ENCODE measurements around the gene ACTL10.
A peak's percentile ranks its signal among the peaks of the same experiment; 100 is the strongest.

The ACTL10 gene

DNA sequence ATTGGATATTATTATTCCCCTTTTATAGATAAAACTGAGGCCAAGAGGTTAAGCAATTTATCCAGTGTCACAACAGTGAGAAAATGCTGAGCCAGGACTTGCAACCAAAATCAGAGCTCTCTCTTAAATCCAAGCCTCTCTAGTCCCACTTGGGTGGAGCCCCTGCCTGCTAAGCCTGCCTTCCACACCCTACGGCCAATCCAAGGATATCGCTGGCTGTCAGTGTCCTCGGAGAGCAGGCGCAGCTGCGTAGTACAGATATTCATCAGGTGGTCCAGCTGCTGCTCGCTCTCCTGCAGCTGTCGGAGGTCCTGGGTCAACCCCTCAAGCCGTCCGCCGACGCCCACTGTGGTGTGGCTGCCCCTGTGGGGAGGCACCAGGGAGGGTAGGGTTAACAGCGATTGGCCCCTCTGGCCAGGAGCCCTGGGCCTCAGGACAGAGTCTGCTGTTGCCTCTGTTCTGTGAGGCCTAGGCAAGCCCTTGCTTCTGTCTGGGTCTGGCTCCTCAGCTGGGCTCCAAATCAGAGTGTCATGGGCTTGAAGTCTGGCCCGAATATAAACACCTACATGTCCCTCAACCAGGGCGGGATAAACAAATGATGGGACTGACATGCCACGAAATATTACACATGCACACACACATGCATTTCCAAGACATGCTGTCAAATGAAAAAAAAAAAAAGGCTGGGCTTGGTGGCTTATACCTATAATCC lies 11.4 kb downstream of the ACTL10 start:
- DNase-seq, result no peak

DNA sequence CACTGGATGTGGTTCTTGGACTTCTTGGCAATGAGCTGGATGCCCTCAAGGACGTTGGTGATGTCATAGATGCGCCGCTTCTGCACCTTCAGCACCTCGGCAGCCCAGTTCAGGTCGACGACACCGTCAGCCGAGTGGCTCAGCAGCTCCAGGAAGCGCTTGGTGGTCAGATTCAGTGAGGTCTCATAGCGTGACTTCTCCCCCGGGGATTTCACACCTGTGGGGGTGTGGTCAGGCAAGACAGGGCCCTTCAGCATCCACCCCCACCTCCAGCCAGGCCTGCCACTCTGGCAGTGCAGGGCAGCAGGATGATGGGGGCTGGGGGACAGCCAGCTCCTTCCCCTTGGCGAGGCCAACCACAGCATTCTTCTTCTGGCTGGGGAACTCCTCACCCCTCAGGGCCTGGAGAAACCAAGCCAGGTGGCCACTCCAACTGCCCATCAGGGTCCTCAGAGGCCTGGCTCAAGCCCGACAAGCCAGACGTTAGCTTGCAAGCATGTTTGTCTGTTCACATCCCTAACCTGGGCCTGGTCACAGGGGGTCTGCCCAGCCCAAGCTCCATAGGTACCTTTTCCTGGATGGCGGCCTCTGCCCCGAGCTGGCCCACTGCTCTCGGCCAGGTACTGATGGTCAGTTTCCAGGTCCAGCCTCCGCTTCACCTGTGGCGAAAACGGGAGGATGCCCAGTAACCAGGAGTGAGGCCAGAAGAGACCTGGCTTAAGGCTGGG lies 13.2 kb downstream of the ACTL10 start:
- peak; percentile 54 for DNase-seq

DNA sequence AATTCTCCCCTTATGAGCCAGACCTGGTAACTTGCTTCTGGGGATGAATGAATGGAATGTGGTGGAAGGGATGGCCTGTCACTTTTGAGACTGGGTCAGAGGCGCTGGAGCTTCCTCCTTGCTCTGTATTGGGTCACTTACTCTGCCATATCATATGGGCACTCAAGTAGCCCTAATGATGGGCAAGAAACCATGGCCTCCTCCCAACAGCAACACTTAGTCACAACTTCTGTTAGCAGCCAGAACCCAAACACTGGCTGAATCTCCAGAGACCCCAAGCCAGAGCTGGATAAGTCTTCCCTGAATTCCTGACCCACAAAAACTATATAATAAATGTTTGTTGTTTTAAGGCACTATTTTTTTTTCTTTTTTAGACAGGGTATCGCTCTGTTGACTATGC lies 13.9 kb downstream of the ACTL10 start:
- DNase-seq, result no peak

DNA sequence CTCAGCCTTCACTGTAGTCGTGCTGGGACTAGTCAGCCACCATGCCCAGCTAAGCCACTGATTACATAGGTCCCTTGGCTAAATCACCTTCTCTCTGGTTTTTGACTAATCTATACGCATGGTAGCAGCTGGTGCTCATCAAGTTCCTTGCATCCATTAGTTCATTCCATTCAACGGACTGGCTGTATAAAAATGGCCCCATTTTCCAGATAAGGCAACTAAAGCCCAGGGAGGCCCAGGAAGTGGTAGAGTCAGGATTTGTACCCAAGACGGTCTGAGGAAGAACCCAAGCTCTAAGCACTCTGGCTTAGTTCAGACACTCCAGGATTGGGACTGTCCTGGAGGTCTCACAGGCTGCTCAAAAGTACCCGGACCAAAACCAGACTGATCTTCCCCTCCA lies 14.5 kb downstream of the ACTL10 start:
- no peak for DNase-seq

DNA sequence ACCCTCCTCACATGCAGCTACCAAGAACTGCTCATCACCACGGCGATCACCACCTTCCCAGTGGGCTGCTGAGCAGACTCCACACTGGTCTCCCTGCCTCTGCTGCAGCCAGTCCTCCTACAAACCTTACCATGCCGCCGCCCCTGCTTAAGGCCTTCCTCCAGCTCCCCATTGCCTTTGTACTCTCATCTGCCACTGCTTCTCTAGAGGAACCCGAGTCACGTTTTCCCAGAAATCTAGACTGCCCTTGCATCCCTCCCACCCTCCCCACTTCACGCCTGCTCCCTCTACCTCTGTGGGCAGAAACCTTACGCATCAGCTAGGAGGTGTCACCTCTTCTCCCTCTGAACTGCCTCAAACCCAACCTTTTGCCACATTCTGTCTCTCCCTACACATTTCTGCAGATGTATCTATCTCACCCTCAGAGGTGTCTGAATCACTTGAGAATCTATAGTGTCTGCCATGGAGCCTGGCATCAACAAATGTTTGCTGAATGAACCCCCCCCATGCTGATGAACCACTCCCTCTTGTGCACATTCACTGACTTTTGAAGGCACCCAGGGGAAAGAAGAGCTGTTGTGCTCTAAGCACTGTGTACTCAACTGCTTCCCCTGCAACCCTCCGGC lies 15.1 kb downstream of the ACTL10 start:
- DNase-seq, result no peak

DNA sequence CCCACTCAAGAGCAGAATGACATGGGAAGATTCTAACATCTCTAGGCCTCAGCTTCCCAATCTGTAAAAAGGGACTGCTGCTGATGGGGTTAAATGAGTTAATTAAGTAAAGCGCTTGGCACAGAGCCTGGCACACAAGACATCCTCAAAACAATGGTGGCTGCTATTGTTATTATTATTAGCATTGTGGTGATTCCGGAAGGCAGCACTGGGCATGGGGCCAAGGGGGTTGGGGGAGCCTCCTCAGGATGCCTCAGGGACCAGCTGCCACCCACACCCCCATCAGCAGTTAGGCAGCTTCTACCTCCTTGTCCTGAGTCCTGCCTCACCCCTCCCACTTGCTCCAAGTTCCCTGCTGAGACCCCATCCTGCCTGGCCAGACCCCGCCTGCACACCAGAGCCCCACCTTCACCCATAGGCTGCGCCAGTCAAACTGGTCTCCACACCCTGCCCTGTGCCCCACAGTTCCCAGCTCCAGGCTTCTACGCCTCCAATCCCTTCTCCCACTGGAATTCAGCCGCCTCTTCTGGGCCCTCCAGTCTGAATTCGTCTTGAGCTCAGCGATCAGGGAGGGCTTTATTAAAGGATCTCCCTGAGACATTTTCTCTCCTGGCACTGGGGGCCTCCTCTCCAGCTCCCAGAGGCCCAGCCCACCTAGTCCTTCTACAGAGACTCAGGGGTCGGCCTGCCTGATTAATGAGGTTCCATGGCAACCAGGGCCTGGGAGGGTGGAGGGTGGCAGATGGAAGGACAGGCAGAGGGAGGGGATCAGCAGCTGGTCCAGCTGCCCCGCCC lies 18.0 kb downstream of the ACTL10 start:
- DNase-seq, result no peak

DNA sequence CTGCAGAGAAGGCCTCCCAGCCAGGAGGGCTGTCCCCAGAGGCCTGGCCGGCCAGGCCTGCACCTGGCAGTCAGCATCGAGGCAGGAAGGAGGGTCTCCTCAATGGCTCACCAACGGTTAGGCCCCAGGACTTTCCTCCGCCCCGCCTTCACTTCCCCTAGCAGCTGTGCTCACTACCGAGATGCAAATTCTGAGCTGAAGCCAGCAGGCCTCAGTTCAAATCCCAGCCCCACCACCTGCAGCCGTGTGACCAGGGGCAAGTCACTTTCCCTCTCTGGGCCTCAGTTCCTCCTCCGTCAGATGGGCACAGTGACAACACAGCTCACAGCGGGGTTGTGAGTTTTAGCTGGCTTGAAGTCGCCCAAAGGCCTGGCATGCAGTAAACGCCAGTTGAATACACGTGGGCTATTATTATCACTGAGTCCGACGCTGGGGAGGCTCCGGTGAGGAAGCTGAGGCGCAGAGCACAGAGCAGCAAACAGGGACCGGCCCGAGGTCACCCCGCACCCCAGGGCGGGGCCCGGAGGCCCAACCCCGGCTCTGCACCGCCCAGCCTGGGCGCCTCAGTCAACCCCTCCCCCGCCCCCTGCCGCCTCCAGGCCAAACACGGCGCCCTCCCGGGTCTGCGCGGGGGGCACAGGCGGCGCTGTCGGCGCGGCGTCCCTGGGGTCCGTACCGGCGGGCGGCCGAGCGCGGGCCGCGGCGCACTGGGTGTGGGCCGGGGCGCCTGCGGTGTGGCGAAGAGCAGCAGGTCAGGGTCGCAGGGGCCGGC lies 18.8 kb downstream of the ACTL10 start:
- DNase-seq, result peak; percentile 85

DNA sequence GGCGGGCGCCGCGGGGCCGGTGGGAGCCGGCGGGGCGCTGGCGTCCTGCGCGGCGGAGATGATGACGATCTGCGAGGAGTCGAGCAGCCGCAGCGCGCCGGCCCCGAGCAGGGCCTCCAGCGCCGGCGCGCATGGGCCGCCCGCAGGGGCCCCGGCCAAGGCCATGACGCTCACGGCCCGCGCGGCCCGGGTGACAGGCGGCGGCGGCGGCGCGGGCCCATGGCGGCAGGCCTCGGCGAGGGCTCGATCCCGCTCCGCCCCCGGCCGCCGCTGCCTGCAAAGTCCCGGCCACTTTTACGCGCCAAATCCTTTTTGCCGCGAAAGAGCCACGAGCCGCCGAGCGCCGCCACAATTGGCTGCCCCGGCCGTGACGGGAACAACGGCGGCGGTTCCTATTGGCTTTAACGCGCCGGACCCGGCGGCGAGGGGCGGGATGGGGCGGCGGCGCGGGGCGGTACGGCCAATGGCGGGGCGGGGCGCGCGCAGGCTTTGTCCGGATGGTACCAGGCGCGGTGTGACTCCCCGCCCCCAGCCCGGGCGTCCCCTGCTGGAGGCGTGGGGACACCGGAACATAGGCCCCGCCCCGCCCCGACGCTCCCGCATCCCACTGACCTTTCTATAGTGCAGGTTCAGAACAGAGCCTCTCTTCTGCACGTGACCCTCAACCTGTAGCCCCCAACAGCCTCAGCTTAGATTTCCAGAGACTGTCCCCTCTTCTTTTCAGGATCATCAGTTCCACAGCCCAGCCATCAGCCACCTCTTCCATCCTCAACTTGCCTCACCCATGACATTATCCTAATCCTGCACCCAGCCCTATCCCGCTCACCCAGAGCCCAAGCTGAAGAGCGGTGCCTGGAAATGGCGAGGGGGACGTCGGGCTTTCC lies 19.6 kb downstream of the ACTL10 start, which contains the start of gene E2F1:
Gene E2F1 (minus strand): TSS at position 286 of the 884 bp plus-strand sequence. CDS start 121 bp downstream, at position 165.
- DNase-seq, result peak; percentile 98

DNA sequence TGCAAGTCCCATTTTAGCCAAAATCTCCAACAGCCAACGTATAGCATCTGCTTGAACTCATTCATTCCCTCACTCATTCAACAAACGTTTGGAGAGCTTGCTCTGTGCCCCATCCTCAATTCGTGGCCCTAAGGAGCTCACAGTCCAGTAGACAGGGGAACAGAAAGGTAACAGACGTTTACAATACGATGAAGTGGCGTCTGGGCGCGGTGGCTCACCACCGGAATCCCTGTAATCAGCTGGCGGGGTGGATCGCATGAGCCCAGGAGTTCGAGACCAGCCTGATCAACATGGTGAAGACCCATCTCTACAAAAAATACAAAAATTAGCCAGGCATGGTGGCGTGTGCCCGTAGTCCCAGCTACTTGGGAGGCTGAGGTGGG lies 20.2 kb downstream of the ACTL10 start:
- no peak for DNase-seq

DNA sequence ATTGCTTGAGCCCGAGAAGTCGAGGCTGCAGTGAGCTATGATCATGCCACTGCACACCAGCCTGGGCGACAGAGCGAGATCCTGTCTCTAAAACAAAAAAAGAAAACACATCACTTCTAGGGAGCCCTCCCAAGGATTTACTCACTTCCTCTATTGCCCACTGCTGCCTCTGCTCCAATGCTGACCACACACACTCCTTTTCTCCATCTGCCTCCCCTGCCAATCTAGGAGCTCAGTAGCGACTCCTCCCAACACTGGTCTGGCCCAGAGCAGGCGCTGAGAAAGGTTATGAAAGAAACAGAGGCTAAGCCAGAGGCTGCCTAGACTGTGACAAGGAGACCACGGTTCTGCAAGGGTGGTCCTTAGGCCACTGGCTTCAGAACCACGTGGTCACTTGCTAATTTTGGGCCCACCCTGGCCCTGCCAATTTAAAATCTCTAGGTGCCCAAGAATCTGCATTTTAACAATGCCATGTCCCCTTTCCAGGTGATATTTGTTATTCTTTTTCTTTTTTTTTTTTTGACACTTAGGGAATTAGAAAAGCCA lies 20.7 kb downstream of the ACTL10 start:
- DNase-seq, result no peak

DNA sequence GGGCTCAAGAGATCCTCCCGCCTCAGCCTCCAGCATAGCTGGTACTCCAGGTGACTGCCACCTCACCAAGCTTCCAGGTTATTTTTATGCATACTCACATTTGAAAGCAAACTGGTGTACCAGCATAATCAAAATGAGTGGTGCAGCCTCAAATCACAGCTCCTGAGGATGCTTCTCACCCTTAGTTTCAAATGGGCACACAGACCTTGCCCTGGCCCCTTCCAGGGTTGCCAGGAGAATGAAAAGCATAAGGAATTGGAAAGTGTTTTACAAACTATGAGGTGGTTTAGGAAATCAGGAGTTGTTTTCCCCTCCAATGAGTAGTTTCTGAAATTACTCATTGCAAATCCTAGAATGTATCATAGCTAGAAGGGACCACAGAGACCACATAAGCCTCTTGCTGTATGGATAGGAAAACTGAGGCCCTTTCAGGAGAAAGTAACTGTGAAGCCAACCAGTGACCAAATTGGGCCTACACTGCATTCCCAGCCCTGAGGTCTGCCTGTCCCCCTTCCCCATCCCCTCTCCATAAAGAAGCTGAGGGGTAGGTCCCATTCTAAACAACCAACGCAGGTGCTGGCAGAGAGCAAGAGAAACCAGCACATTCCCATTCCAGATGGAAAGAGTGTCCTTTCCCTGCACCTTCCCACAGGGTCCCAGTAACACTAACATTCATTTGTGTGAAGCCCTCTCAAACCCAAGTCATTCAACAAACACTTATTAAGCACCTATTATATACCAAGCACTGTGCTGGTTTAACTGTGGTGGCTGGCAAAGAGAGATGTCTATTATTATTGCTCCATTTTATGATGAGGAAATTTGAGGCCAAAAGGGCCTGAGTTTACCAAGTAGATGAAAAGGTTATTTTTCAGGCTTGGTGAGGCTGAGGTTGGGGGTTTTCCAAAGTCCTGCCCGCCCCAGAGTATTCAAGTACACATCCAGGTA lies 21.5 kb downstream of the ACTL10 start:
- no peak for DNase-seq

DNA sequence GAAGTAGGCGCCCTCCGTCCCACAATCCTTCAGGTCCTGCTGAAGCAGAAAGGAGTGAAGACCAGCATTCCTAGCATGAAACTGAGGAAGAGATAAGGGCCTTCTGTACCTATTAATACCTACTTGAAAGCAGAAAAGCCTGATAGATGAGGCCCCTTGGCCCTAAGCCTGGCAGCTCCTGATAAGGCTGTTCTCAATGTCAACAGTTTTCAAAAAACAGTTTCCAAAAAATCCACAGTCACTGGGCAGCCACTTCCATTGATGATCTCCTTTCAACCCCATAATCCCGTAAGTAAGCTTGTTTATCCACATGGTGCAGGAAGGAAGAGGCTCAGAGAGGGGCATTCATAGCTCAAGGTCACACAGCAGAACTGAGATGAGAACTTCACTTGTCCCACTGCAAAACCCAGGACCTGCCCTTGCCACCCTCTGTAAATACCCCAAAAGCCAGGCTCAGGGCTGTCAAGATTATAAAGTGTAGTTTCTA lies 22.2 kb downstream of the ACTL10 start:
- DNase-seq, result no peak

DNA sequence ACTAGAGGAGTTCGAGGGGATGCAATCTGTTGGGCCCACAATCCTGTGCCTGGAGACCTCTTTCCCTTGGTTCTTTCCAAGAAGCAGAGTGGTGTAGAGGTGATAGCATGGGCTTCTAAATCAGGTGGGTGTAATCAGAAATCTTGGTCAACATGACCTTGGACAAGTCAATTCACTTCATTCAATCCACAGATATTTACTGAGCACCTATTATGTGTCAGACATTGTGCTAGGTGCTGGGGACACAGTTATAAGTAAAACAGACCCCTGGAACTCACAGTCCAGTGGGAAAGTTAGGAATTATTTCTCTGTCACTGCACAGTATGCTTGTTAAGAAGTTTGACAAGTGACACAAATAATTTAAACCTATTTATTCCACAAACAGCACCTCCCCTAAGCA lies 22.8 kb downstream of the ACTL10 start:
- DNase-seq, result no peak

DNA sequence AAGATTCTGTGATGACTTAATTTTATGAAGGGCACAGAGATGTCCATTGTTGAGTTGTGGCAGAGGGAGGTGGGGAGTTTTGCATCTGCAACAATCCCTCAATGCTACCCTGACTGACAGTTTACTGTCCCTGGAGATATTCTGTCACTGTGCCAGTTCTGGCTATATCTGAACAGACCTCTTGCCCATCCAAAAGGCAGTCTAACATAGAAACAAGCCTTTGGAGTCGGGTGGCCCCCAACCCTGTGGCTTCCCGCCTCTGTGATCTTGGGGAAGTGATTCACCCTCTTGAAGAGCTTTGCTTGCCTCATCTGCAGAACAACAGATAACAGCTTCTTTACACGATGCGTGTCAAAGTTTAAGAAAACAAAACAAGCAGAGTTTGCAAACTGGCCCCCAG lies 23.2 kb downstream of the ACTL10 start:
- peak; percentile 63 for DNase-seq

DNA sequence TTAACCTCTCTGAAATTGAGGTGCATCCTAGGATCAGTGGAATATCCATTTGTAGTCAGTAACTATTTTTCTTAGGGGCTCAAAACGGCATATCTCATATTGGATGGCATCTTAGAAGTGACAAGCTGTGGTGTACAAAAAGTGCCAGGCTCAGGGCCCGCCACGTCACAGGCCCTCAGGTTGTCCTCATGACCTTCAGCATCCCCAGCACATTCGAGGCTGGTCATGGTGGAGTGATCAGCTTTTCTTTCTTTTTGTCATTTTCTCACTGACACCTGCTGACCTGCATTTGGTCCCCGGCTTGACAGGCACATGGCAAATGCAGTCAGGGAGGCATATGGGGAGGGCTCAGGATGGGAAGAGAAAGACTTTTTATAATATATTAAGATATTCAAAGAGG lies 26.5 kb downstream of the ACTL10 start:
- no peak for DNase-seq

DNA sequence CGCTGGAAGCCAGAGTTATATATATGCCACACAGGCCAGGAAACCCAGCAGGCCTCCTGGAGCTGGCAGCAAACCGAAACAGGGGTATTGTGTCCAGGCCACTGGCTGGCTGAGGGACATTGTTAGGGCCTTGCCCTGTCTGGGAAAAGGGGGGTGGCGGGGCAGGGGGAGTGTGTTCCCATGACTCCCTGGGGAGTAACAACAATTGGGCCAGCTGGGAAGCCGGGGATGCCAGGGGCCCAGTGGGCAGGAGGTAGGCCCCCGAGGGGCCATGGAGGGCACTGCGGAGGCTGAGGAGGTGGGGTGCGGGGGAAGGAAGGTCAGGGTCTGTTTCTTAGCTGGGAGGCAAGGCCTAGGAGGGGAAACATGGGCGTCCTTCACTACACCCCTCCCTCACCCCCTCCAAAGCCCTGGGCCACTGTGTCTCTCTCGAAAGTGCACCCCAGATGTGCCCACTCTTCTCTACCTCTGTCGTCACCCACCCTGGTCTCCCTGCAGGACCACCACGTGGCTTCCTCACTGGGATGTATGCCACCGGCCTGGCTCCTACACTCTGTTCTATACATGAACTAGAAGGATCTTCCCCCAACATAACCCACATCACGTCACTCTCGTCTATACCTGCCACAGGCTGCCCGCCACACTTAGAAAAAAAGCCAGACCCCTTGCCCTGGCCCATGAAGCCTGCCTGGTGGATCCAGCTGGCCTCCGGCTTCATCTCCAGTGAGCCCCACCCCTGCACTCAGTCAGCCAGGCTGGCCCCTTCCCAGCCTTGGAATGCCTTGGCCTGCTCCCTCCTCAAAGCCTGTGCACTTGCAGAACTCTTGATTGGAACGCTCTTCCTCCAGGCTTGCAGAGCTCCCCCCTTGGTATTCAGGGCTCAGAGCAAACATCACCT lies 27.2 kb downstream of the ACTL10 start:
- no peak for DNase-seq

DNA sequence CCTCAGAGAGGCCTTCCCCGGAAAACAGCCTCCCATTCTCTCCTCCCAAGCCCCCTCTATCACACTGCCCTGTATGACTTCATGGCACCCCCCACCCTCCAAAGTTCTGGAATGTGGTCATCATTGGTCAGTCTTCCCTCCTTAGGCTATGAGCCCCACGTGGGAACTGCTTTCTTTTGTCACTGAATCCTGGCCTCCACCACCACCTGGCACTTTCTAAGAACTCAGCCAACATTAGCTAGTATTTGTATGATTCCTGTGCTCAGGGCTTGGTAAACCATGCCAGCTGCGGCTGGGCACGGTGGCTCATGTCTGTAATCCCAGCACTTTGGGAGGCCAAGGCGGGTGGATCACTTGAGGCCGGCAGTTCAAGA lies 27.9 kb downstream of the ACTL10 start:
- no peak for DNase-seq

DNA sequence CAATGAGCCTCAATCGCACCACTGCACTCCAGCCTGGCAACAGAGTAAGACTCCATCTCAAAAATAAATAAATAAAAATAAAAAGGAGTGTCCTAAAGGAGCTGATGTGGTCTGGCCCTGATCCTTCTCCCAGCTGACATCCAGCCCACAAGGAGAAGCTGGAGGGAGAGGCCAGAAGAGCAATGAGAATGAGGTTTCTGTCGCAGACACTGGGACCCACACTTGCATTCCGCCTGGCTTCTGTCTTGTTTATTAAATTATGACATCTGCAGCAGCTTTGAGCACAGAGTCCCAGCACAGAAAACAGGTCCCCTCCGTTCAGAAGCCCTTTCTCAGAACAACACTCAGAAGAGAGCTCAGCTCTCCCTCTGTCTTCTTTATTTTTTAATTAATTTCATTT lies 29.7 kb downstream of the ACTL10 start:
- DNase-seq, result no peak

DNA sequence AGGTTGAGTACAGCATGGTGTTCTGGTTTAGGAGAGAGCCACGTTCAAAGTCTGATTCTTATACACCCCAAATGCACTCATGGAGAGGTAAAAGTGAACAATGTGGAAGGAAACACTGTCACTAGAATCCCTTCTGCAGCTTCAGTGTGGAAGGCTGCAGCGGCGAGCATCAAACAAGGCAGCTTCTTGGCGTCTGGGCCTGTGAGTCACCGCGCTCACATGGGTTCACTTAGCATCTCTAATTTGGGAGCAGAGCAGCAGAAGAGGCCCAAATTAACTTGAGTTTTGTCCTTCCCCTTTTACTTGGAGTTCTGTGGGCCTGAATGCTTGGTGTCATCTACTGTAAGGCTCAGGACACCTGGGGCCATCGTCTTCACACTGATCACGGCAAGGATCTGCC lies 30.4 kb downstream of the ACTL10 start:
- no peak for DNase-seq
